ENCODE results near the gene CYP11A1. TPM values are rescaled to one million over a fixed set of nuclear protein-coding genes. Genes with fewer than 3 reads are reported as not detected.

CYP11A1 gene
- total and polyA plus RNA-seq, 2 donors (not counting 1 experiment from before 2014, with no cell fraction given), result not detected

DNA sequence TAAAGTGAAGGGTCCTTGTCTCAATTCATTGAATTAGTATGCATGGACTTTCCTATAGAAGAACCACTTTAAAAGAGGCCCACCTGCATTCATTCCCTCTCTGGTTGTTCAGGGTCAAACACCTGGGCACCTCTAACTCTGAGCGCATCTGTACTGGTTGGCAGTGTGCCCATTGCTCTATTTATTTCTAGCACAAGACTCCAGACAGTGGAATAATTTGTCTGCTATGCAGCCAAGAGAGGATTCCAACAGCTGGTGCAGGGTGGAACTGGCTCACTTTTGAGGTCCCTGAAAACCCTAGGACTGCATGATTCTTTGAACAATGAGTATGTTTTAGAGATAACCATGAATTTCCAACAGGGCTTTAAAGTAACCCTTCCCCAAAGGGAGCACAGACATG, 73.4 kb downstream of the CYP11A1 start:
- H3K79me2 ChIP-seq (ENCODE audit: control insufficient read depth, insufficient read depth, low read length), result no peaks in the 10 kb centered on the region
- DNase-seq (no peak), ATAC-seq (ENCODE audit: low read depth) (no peak)
- POLR2A ChIA-PET, result no interaction called here
- H4K20me1 ChIP-seq (ENCODE audit: control insufficient read depth, insufficient read depth, low read length, poor library complexity, severe bottlenecking), result no peaks in the 10 kb centered on the region
- H3K27me3 Mint-ChIP-seq, result peaks cover 43% of the 10 kb centered on the region
- no peak overlapping the region for H3K4me3 ChIP-seq (ENCODE audit: control extremely low read depth in 1 of 5, extremely low read depth in 1 of 5, insufficient read depth in 1 of 5, low read depth in 2 of 5, low read length in 4 of 5)
- H3K9ac ChIP-seq (ENCODE audit: low read length), result no peak overlapping the region
- no peaks in the 10 kb centered on the region for H3K9me3 Mint-ChIP-seq (ENCODE audit: insufficient read depth)
- no peak for TF ChIP-seq EZH2 (IDR thresholded peaks at IDR 0.05; ENCODE audit: borderline replicate concordance, insufficient read depth, low read depth, low read length, poor library complexity, severe bottlenecking)
- TF ChIP-seq, protein P1, sequence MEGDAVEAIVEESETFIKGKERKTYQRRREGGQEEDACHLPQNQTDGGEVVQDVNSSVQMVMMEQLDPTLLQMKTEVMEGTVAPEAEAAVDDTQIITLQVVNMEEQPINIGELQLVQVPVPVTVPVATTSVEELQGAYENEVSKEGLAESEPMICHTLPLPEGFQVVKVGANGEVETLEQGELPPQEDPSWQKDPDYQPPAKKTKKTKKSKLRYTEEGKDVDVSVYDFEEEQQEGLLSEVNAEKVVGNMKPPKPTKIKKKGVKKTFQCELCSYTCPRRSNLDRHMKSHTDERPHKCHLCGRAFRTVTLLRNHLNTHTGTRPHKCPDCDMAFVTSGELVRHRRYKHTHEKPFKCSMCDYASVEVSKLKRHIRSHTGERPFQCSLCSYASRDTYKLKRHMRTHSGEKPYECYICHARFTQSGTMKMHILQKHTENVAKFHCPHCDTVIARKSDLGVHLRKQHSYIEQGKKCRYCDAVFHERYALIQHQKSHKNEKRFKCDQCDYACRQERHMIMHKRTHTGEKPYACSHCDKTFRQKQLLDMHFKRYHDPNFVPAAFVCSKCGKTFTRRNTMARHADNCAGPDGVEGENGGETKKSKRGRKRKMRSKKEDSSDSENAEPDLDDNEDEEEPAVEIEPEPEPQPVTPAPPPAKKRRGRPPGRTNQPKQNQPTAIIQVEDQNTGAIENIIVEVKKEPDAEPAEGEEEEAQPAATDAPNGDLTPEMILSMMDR (IDR thresholded peaks at IDR 0.05), result no peak
- H3K27ac ChIP-seq (ENCODE audit: low read length in 2 of 2), result no peak overlapping the region
- peaks cover 0 to 12% (median 0%) of the 10 kb centered on the region in 3 donors for H3K9me3 ChIP-seq (ENCODE audit: control extremely low read depth in 1 of 3, control insufficient read depth in 2 of 3, insufficient read depth in 1 of 3, low read length in 2 of 3)
- H2AFZ ChIP-seq (ENCODE audit: insufficient read depth, low read depth, low read length, poor library complexity, severe bottlenecking), result no peak overlapping the region
- no peak overlapping the region for H3K4me3 Mint-ChIP-seq
- no peak overlapping the region for H3K4me2 ChIP-seq (replicated peaks; ENCODE audit: low read depth, low read length, poor library complexity, severe bottlenecking)
- CTCF ChIA-PET, result no interaction called here
- H3K4me1 ChIP-seq (ENCODE audit: control insufficient read depth in 2 of 2, insufficient read depth in 2 of 2, low read length in 2 of 2), result no peaks in the 10 kb centered on the region
- intact Hi-C loops (cut with micrococcal nuclease), result no loop called here
- WGBS (ENCODE audit: insufficient coverage), result no CpG with 5 or more reads among the region's 1 CpG
- no peak overlapping the region for H3K27ac Mint-ChIP-seq
- no peaks in the 10 kb centered on the region for H3K4me1 Mint-ChIP-seq
- H3K27me3 ChIP-seq (replicated peaks in 1 of 4; ENCODE audit: control extremely low read depth in 1 of 4, control insufficient read depth in 3 of 4, insufficient read depth in 4 of 4, low read length in 3 of 4), result peaks cover 0 to 30% (median 7%) of the 10 kb centered on the region in 4 experiments
- no peaks in the 10 kb centered on the region for H3K36me3 ChIP-seq (replicated peaks in 1 of 2; ENCODE audit: control extremely low read depth in 1 of 2, control insufficient read depth in 1 of 2, extremely low read depth in 1 of 2, insufficient read depth in 2 of 2, low read length in 1 of 2)

DNA sequence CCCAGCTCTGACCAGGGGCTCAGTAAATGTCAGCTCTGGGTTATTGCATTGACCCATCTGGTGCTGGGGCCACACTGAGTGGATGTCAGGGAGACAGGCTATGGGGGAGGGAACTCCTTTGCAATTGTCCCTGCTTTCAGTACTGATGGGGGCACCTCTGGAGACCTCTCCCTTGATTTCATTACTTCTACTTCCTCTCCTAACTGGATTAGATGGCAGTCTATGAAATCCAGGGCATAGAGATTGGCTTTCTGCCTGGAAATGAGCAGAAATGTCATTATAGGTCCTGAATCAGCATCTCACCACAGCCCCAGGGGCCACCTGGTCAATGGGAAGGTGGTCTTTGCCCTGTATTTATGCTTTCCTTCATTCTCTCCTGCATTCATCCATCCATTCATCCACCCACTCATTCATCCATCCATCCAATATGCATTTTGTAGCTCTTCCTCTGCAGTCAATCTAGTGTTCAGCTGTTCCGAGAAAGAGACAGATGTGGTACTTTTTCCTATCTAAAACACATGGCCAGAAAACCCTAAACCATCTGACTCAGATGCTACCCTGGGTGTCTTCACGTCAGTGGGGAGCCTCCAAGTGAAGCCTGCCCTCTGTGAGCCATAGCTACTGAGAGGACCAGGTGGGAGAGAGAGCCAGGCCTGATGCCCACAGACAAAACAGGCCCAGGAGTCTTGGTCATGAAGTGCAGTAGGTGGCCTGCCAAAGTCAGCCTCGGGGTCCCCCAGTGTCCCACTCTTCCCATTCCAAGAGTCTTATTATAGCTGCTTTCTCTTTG, 74.2 kb downstream of the CYP11A1 start:
- no peaks in the 10 kb centered on the region for H3K36me3 ChIP-seq (replicated peaks in 1 of 2; ENCODE audit: control extremely low read depth in 1 of 2, control insufficient read depth in 1 of 2, extremely low read depth in 1 of 2, insufficient read depth in 2 of 2, low read length in 1 of 2)
- H3K27ac Mint-ChIP-seq, result no peak overlapping the region
- ATAC-seq (ENCODE audit: low read depth) (no peak), DNase-seq (no peak)
- H3K27me3 Mint-ChIP-seq, result peaks cover 49% of the 10 kb centered on the region
- H3K79me2 ChIP-seq (ENCODE audit: control insufficient read depth, insufficient read depth, low read length), result no peaks in the 10 kb centered on the region
- no peak overlapping the region for H2AFZ ChIP-seq (ENCODE audit: insufficient read depth, low read depth, low read length, poor library complexity, severe bottlenecking)
- H3K27me3 ChIP-seq (replicated peaks in 1 of 4; ENCODE audit: control extremely low read depth in 1 of 4, control insufficient read depth in 3 of 4, insufficient read depth in 4 of 4, low read length in 3 of 4), result peaks cover 0 to 29% (median 7%) of the 10 kb centered on the region in 4 experiments
- intact Hi-C loops (cut with micrococcal nuclease), result no loop called here
- H3K9me3 Mint-ChIP-seq (ENCODE audit: insufficient read depth), result no peaks in the 10 kb centered on the region
- 69% methylated on average over 3 of the region's 3 CpGs for WGBS (ENCODE audit: insufficient coverage)
- no peak overlapping the region for H3K4me3 ChIP-seq (ENCODE audit: control extremely low read depth in 1 of 5, extremely low read depth in 1 of 5, insufficient read depth in 1 of 5, low read depth in 2 of 5, low read length in 4 of 5)
- no peak overlapping the region for H3K4me3 Mint-ChIP-seq
- no peak overlapping the region for H3K4me2 ChIP-seq (replicated peaks; ENCODE audit: low read depth, low read length, poor library complexity, severe bottlenecking)
- peaks cover 0 to 12% (median 0%) of the 10 kb centered on the region in 3 donors for H3K9me3 ChIP-seq (ENCODE audit: control extremely low read depth in 1 of 3, control insufficient read depth in 2 of 3, insufficient read depth in 1 of 3, low read length in 2 of 3)
- POLR2A ChIA-PET, result no interaction called here
- H3K9ac ChIP-seq (ENCODE audit: low read length), result no peak overlapping the region
- TF ChIP-seq, protein P1 (IDR thresholded peaks at IDR 0.05), result no peak
- no peak for TF ChIP-seq EZH2 (IDR thresholded peaks at IDR 0.05; ENCODE audit: borderline replicate concordance, insufficient read depth, low read depth, low read length, poor library complexity, severe bottlenecking)
- no peaks in the 10 kb centered on the region for H4K20me1 ChIP-seq (ENCODE audit: control insufficient read depth, insufficient read depth, low read length, poor library complexity, severe bottlenecking)
- CTCF ChIA-PET, result no interaction called here
- no peak overlapping the region for H3K27ac ChIP-seq (ENCODE audit: low read length in 2 of 2)
- no peaks in the 10 kb centered on the region for H3K4me1 Mint-ChIP-seq
- no peaks in the 10 kb centered on the region for H3K4me1 ChIP-seq (ENCODE audit: control insufficient read depth in 2 of 2, insufficient read depth in 2 of 2, low read length in 2 of 2)

All from B cell (primary cell).